Stimulated activated naive B cell treated with anti-CD40 and anti-IgM and Interleukin-4, amounts not matched to agents 10 μg/mL and 1 μg/mL and 100 μg/mL, for 72 hours (primary cell): Measurements from ENCODE around the gene TSPEAR.
"Not testable (repeated sequence)": the region's sequence is repeated elsewhere in the genome, so short reads cannot be mapped to it uniquely, and the experiment has no call there.

Source experiments
- ATAC-seq, 2 donors: fragments of 150-1000 bp; cut with Tn5 transposase; replicated peaks; 2 replicates each; pipeline ENCODE4 v1.10.0; 2021; ENCODE audit warnings: moderate library complexity in 1 of 2
- DNase-seq: peaks from one replicate; pipeline ENCODE4 v3.0.0; 2021
- H3K27ac Mint-ChIP-seq: one replicate; pipeline ENCODE4 v1.8.0; 2022; ENCODE audit warnings: mild to moderate bottlenecking, mixed read lengths
- H3K27me3 Mint-ChIP-seq, 2 donors: one replicate each; pipeline ENCODE4 v1.8.0; 2022; ENCODE audit warnings: mixed read lengths in 2 of 2
- H3K36me3 Mint-ChIP-seq, 2 donors: one replicate each; pipeline ENCODE4 v1.8.0; 2022; ENCODE audit warnings: mixed read lengths in 2 of 2, mild to moderate bottlenecking in 1 of 2
- H3K4me1 Mint-ChIP-seq, 2 donors: one replicate each; pipeline ENCODE4 v1.8.0; 2022; ENCODE audit warnings: mixed read lengths in 2 of 2, mild to moderate bottlenecking in 1 of 2
- H3K4me3 Mint-ChIP-seq, 2 donors: one replicate each; pipeline ENCODE4 v1.8.0; 2022; ENCODE audit warnings: mild to moderate bottlenecking in 2 of 2, mixed read lengths in 2 of 2, moderate library complexity in 1 of 2
- H3K9me3 Mint-ChIP-seq, 2 donors: one replicate each; pipeline ENCODE4 v1.8.0; 2022; ENCODE audit warnings: mixed read lengths in 2 of 2, mild to moderate bottlenecking in 1 of 2

The TSPEAR gene

DNA sequence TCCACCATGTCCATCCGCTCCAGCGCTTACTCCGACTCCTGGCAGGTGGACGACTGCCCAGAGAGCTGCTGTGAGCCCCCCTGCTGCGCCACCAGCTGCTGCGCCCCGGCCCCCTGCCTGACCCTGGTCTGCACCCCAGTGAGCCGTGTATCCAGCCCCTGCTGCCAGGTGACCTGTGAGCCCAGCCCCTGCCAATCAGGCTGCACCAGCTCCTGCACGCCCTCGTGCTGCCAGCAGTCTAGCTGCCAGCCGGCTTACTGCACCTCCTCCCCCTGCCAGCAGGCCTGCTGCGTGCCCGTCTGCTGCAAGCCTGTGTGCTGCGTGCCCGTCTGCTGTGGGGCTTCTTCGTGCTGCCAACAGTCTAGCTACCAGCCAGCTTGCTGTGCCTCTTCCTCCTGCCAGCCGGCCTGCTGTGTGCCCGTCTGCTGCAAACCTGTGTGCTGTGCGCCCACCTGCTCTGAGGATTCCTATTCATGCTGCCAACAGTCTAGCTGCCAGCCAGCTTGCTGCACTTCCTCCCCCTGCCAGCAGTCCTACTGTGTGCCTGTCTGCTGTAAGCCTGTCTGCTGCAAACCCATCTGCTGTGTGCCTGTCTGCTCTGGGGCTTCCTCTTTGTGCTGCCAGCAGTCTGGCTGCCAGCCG is 84.1 kb downstream of the TSPEAR start:
- H3K4me3 Mint-ChIP-seq, ATAC-seq, H3K27ac Mint-ChIP-seq, DNase-seq: not testable (repeated sequence)
- peaks cover 24 to 31% of the 10 kb centered on the region in 2 donors for H3K27me3 Mint-ChIP-seq
- H3K9me3 Mint-ChIP-seq = peaks cover 37 to 47% of the 10 kb centered on the region in 2 donors
- peaks cover 7 to 29% of the 10 kb centered on the region in 2 donors for H3K36me3 Mint-ChIP-seq
- peaks cover 6 to 11% of the 10 kb centered on the region in 2 donors for H3K4me1 Mint-ChIP-seq

DNA sequence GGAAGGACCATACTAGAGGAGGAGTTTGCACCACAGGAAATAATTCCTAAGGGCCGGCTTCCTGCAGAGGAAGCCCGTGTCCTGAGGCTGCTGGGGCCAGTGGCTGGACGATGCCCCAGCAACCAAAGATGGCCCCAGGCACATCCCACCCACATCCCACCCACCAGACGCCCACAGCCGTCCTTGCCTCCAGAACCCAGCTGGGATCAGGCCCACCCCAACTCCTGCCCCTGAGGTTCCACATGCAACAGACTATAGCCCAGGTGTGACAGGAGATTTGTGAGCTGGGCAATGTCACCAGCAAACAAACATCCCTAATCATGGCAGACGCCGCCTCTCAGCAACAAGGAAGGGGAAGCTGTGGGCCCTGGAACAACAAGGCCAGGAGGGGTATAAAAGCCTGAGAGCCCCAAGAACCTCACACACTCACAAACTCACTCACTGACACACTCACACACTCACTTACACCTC is 84.7 kb downstream of the TSPEAR start, which contains the start of gene KRTAP10-9:
KRTAP10-9 (plus strand) TSS at position 421 of the 471 bp plus-strand sequence. CDS start 79 bp downstream, outside the sequence.
- Mint-ChIP-seq H3K4me1 (peaks cover 6 to 11% of the 10 kb centered on the region in 2 donors), H3K27me3 (peaks cover 24 to 30% of the 10 kb centered on the region in 2 donors), H3K9me3 (peaks cover 33 to 43% of the 10 kb centered on the region in 2 donors), H3K4me3 (no peak within 1 kb of the TSS), H3K27ac (no peak within 1 kb of the TSS), H3K36me3 (peaks cover 7 to 28% of the 10 kb centered on the region in 2 donors)
- no peak for ATAC-seq
- no peak for DNase-seq

DNA sequence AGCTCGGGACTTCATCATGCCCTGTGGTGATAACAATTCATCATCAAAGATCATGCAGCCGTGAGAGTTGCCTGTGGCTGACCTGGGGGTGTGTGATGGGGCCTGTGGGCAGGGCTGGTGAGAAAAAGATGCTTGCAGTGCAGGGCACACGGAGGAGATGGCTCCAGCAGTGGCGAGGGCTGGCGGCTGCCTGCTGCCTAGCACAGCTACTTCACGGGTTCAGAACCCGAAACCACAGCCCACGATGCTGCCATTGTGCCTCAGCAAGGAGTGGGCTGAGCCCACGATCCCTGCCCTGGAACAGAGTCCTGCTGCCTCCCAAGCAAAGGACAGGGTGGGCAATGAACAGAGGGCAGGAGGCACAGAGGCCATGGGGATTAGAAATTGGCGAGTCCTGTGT is 85.1 kb downstream of the TSPEAR start:
- Mint-ChIP-seq H3K27me3 (peaks cover 24 to 28% of the 10 kb centered on the region in 2 donors), H3K36me3 (peaks cover 5 to 24% of the 10 kb centered on the region in 2 donors), H3K9me3 (peaks cover 31 to 39% of the 10 kb centered on the region in 2 donors), H3K27ac (no peak overlapping the region), H3K4me1 (peaks cover 6 to 11% of the 10 kb centered on the region in 2 donors), H3K4me3 (no peak overlapping the region)
- ATAC-seq (no peak), DNase-seq (no peak)

DNA sequence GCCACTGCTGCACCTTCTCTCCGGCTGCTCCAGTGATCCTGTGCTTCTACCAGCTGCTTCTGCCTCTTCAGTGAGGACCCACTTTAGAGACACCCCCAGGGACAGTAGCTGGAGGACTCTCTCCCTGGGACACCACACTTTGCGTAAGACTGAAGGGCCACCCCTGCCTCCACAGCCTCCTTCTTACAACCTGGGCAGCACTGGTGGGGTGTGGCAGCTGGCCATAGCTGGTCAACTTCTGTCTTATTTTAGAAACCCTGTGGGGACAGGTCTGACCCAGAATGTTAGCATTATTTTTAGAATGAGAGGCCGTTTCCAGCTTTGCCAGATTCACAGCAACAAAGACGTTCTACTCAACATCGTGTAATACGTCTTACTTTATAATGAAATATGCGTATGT is 85.6 kb downstream of the TSPEAR start:
- H3K4me1 Mint-ChIP-seq = peaks cover 6 to 11% of the 10 kb centered on the region in 2 donors
- no peak overlapping the region for H3K27ac Mint-ChIP-seq
- H3K27me3 Mint-ChIP-seq = peaks cover 24 to 28% of the 10 kb centered on the region in 2 donors
- ATAC-seq (no peak), DNase-seq (no peak)
- H3K4me3 Mint-ChIP-seq = no peak overlapping the region
- H3K36me3 Mint-ChIP-seq = peaks cover 5 to 20% of the 10 kb centered on the region in 2 donors
- peaks cover 27 to 36% of the 10 kb centered on the region in 2 donors for H3K9me3 Mint-ChIP-seq

DNA sequence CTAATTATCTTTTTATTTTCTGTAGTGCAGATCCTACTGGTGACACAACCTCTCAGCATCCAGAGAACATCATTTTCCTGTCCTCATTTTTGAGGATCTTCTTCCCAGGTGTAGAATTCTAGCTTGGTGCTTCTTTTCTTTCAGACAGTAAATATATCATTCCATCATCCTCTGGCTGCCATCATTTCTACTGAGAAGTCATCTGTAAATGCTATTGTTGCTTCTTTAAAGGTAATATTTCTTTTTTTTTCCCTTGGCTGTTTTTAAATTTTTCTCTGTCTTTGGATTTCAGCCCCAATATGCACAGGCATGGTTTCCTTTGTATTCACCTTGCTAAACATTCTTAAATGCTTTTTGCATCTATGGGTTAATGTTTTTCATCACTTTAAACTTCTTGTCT is 87.8 kb downstream of the TSPEAR start:
- ATAC-seq (no peak), DNase-seq (no peak)
- Mint-ChIP-seq H3K27me3 (peaks cover 24 to 28% of the 10 kb centered on the region in 2 donors), H3K4me3 (no peak overlapping the region), H3K27ac (no peak overlapping the region), H3K4me1 (peaks cover 6 to 7% of the 10 kb centered on the region in 2 donors), H3K9me3 (peaks cover 27 to 49% of the 10 kb centered on the region in 2 donors), H3K36me3 (peaks cover 6 to 33% of the 10 kb centered on the region in 2 donors)

DNA sequence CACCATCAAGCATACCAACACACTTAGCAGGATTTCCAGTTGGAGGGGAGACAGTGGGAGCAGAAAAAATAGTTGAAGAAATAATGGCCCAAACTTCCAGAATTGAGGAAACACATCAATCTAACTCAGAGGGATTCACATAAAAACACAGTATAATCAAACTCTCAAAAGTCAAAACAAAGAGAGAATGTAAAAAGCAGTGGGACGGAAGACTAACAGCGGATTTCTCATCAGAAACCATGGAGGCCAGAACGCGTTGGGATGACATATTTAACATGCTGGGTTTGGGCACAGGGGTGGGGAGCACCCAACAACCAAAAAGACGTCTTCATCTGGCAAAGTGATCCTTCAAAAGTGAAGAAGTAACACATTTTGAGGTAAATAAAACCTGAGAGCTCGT is 91.5 kb downstream of the TSPEAR start:
- Mint-ChIP-seq H3K27me3 (peaks cover 17 to 19% of the 10 kb centered on the region in 2 donors), H3K4me1 (peaks cover 10 to 11% of the 10 kb centered on the region in 2 donors), H3K27ac (no peak overlapping the region), H3K9me3 (peaks cover 27 to 49% of the 10 kb centered on the region in 2 donors), H3K4me3 (no peak overlapping the region), H3K36me3 (peaks cover 6 to 31% of the 10 kb centered on the region in 2 donors)
- ATAC-seq (no peak), DNase-seq (no peak)

DNA sequence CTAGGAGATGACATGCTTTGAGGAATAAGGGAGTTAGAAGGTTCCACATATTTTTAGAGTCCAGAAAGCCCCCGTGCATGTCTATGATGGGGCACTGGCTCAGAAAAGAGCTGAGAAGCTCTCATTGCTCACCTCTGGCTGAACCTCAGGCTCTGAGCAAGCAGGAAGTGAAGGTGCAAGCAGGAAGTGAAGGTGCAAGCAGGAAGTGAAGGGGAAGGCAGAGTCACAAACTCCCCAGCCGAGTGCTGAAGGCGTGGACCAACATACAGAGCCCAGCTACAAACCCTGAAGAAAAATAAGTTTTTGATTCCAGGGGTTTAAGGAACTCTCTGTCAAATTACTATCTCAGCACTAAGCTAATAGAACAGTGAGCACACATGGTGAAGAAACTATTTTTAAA is 92.5 kb downstream of the TSPEAR start:
- no peak for DNase-seq
- Mint-ChIP-seq H3K4me3 (no peak overlapping the region), H3K27ac (peak overlapping the region; percentile 48), H3K9me3 (peaks cover 21 to 39% of the 10 kb centered on the region in 2 donors), H3K36me3 (peaks cover 4 to 23% of the 10 kb centered on the region in 2 donors), H3K4me1 (peaks cover 10 to 11% of the 10 kb centered on the region in 2 donors), H3K27me3 (peaks cover 13 to 18% of the 10 kb centered on the region in 2 donors)
- ATAC-seq = peak; percentile 64 to 71

DNA sequence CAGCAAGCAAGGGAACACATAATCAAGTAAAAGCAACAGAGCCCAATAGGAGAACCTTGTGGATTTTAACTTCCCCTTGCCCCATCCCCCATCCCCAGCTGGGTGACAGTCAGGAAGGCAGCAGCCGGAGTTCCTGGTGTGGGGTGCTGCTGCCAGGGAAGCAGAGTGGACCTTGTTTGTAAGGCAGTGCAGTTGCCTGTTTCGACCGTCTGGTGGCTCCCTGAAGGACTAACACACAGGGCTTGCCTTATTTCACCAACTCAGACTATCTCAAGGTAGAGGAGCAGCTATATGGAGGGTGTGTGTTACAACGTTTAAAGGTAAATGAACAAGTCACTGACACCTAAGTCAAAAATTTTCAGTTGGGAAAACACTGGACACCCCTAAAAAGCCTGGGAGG is 92.9 kb downstream of the TSPEAR start:
- peaks cover 9 to 16% of the 10 kb centered on the region in 2 donors for H3K27me3 Mint-ChIP-seq
- no peak overlapping the region for H3K4me3 Mint-ChIP-seq
- no peak for DNase-seq
- H3K27ac Mint-ChIP-seq = peak overlapping the region; percentile 48
- H3K36me3 Mint-ChIP-seq = peaks cover 3 to 21% of the 10 kb centered on the region in 2 donors
- ATAC-seq = peak; percentile 55 to 66
- peaks cover 18 to 35% of the 10 kb centered on the region in 2 donors for H3K9me3 Mint-ChIP-seq
- peaks cover 10 to 11% of the 10 kb centered on the region in 2 donors for H3K4me1 Mint-ChIP-seq

DNA sequence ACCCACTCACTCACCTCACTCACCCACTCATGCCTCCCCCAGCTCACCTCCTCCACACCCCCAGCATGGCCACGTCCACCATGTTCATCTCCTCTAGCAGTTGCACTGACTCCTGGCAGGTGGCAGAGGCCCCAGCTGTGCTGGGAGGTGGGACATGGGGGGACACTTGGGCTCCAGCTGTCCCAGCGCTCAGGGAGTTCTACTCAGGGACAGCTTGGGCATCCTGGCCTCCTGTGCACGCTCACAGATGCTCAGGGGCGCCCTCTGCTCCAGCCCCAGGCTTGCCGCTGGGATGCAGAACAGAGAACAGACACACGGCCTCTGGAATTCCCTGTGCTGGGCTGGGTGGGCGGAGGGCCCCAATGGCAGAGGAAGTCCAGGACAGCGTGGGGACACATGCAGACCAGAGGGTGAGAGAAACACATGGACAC is 94.3 kb downstream of the TSPEAR start:
- Mint-ChIP-seq H3K9me3 (peaks cover 12 to 22% of the 10 kb centered on the region in 2 donors), H3K36me3 (peaks cover 1 to 23% of the 10 kb centered on the region in 2 donors), H3K27me3 (peaks cover 17 to 24% of the 10 kb centered on the region in 2 donors), H3K4me1 (peaks cover 10 to 11% of the 10 kb centered on the region in 2 donors), H3K27ac (no peak overlapping the region), H3K4me3 (no peak overlapping the region)
- DNase-seq (no peak), ATAC-seq (no peak)

DNA sequence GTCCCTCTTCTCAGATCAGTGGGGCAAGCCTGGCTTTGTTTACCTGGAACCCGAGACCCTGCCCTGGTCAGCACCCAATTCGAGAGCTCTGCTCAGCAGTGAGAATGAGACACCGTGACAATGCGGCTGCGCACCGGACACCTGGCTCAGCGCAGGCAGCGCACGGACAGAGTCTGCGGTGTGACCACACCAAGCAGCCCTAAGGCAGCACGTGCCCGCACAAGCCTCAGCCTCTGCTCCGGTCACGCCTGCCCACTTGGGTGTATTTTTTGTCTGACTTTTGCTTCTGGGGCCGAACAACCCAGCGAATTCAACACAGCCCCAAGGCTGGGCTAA is 94.8 kb downstream of the TSPEAR start:
- H3K9me3 Mint-ChIP-seq = peaks cover 14 to 23% of the 10 kb centered on the region in 2 donors
- peaks cover 10 to 11% of the 10 kb centered on the region in 2 donors for H3K4me1 Mint-ChIP-seq
- no peak for DNase-seq
- peaks cover 17 to 24% of the 10 kb centered on the region in 2 donors for H3K27me3 Mint-ChIP-seq
- H3K27ac Mint-ChIP-seq = no peak overlapping the region
- no peak for ATAC-seq
- H3K36me3 Mint-ChIP-seq = peaks cover 1 to 23% of the 10 kb centered on the region in 2 donors
- no peak overlapping the region for H3K4me3 Mint-ChIP-seq

DNA sequence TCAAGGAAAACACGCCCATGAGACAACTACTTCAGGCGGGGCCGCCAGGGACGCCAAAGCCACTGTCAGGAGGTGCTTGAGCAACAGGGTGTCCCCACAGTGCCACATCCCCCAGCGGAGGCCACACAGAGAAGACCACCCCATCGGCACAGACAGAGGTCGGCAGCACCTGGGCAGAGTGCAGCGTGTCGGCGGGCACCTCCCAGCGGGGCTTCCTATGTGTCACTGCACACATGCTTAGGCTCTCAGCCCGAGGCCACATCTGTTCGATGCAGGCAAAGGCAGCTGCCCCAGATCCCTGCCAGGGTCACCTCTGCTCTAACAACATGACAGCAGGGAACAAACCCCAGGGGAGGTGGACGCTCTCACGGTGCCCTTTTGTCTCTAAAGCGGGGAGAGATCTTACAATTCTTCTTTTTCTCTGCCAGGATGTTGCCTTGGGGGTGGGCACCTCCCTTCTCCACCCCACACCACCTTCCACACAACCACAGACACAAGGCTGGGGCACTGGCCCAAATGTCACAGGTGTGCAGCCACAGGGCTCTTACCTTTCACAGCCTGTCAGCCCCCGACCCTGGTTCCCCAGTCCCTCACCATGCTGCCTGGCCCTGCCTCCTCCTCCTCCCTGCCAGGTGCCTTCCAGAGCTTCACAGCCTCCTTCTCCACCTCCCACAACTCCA is 95.3 kb downstream of the TSPEAR start:
- Mint-ChIP-seq H3K4me3 (no peak overlapping the region), H3K27me3 (peaks cover 17 to 24% of the 10 kb centered on the region in 2 donors), H3K27ac (no peak overlapping the region), H3K4me1 (peaks cover 10 to 11% of the 10 kb centered on the region in 2 donors), H3K9me3 (peaks cover 17 to 28% of the 10 kb centered on the region in 2 donors), H3K36me3 (peaks cover 4 to 27% of the 10 kb centered on the region in 2 donors)
- DNase-seq (no peak), ATAC-seq (no peak)

DNA sequence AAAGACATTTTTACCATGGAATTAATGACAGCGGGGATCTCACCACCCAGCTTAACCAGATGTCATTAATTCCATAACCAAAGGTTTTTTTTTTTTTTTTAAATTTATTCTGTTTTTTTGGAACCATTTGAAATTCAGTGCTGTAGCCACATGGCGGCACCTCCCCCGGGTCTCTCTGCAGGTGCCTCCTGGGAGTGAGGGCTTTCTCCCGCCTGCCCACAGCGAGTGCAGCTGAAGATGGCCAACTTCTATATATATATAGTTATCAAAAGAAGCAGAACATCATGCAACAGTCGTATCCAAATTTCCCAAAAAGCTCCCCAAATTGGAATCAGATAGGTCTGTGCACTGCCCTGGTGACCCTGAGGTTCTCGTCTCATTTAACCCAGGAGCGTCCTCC is 95.9 kb downstream of the TSPEAR start:
- DNase-seq (no peak), ATAC-seq (no peak)
- Mint-ChIP-seq H3K4me3 (no peak overlapping the region), H3K27me3 (peaks cover 17 to 24% of the 10 kb centered on the region in 2 donors), H3K36me3 (peaks cover 3 to 23% of the 10 kb centered on the region in 2 donors), H3K9me3 (peaks cover 20 to 23% of the 10 kb centered on the region in 2 donors), H3K27ac (no peak overlapping the region), H3K4me1 (peaks cover 10 to 11% of the 10 kb centered on the region in 2 donors)

DNA sequence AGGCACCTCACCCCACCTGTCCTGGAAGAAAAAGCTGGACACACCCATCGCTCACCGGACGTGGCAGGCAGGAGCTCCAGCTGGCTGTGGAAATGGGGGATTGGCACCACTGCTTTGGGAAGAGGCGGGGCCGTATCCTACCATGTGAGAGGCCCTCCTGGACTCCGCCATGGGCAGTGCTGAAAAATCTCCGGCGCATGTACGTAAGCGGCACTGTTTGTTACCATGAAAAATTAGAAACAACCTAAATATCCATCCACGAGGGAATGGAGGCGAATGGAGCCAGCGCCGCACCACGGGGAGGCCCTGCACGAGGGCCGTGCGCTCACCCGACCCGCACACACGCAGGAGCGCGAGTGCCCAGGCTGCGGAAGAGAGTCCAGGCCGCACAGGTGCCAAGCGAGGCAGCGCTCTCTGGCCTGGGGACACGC is 96.4 kb downstream of the TSPEAR start:
- Mint-ChIP-seq H3K27me3 (peaks cover 17 to 24% of the 10 kb centered on the region in 2 donors), H3K36me3 (peaks cover 3 to 21% of the 10 kb centered on the region in 2 donors), H3K27ac (no peak overlapping the region), H3K4me1 (peaks cover 10 to 11% of the 10 kb centered on the region in 2 donors), H3K4me3 (no peak overlapping the region), H3K9me3 (peaks cover 21 to 22% of the 10 kb centered on the region in 2 donors)
- no peak for DNase-seq
- no peak for ATAC-seq

DNA sequence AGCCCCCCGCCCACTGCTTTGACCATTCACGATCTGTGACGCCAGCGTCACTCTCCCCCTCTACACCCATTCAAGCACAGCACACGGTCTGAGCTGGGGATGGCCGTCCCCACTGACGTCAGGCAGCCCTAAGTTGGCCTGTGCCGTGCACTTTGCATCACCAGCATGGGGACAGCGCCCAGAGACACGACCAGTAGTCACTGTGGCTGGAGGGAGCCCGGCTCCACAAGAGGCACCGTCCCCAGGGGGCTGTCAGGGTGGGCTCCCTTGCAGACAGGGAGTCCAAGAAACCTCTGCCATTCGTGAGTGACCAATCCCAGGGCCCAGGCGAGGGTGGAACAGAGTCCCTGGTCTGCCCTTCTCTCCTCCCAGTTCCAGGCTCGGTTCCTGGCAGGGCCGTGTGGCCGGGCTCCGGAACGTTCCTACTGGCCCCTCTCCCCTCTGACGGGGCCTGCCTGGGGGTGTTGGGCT is 97.2 kb downstream of the TSPEAR start:
- no peak for ATAC-seq
- no peak overlapping the region for H3K27ac Mint-ChIP-seq
- H3K9me3 Mint-ChIP-seq = peaks cover 21 to 23% of the 10 kb centered on the region in 2 donors
- H3K4me1 Mint-ChIP-seq = peaks cover 10 to 11% of the 10 kb centered on the region in 2 donors
- no peak for DNase-seq
- peaks cover 3 to 13% of the 10 kb centered on the region in 2 donors for H3K36me3 Mint-ChIP-seq
- peaks cover 21 to 24% of the 10 kb centered on the region in 2 donors for H3K27me3 Mint-ChIP-seq
- H3K4me3 Mint-ChIP-seq = no peak overlapping the region
